HepG2 (cell line): ENCODE measurements around the gene FMC1. TPM values are rescaled to one million over a fixed set of nuclear protein-coding genes. Genes with fewer than 3 reads are reported as not detected.
A peak's percentile ranks its signal among the peaks of the same experiment; 100 is the strongest.

ENCODE experiments used
- CEBPZ ChIP-seq: IDR thresholded peaks from 2 replicates; pipeline ENCODE4 v1.6.1; 2012; ENCODE audit warnings: low read length, improper control_type of control experiment
- DNMT1 ChIP-seq: sonication (generic); formaldehyde crosslinking; IDR thresholded peaks from 2 replicates; pipeline ENCODE4 v1.5.1; 2020; ENCODE audit warnings: mild to moderate bottlenecking, missing genetic modification reagents
- ELF1 ChIP-seq: sonication (generic); formaldehyde crosslinking; IDR thresholded peaks from 2 replicates; pipeline ENCODE4 v1.4.0; 2020; ENCODE audit warnings: missing genetic modification reagents
- ERF ChIP-seq: IDR thresholded peaks from 2 replicates; pipeline ENCODE4 v1.6.1; 2018; ENCODE audit warnings: missing biosample characterization, missing genetic modification reagents
- HMGXB3 ChIP-seq: sonication (generic); formaldehyde crosslinking; IDR thresholded peaks from 2 replicates; pipeline ENCODE4 v1.4.0; 2020; ENCODE audit warnings: missing genetic modification reagents, borderline replicate concordance
- HNF4A ChIP-seq: sonication (generic); formaldehyde crosslinking; IDR thresholded peaks from 2 replicates; pipeline ENCODE4 v1.4.0; 2020; ENCODE audit warnings: missing genetic modification reagents
- TEAD3 ChIP-seq: optimal IDR thresholded peaks from 2 replicates; pipeline ENCODE3; 2016; ENCODE audit warnings: borderline replicate concordance
- ZBTB33 ChIP-seq: sonication (generic); formaldehyde crosslinking; IDR thresholded peaks from 2 replicates; pipeline ENCODE4 v1.4.0; 2020; ENCODE audit warnings: missing genetic modification reagents
- ZKSCAN8 ChIP-seq: IDR thresholded peaks from 2 replicates; pipeline ENCODE4 v1.6.1; 2016; ENCODE audit warnings: borderline replicate concordance, missing genetic modification reagents, missing compliant biosample characterization
- ZNF12 ChIP-seq: sonication (generic); formaldehyde crosslinking; IDR thresholded peaks from 2 replicates; pipeline ENCODE4 v1.5.0; 2020; ENCODE audit warnings: missing genetic modification reagents
- ZNF30 ChIP-seq: sonication (generic); formaldehyde crosslinking; IDR thresholded peaks from 2 replicates; pipeline ENCODE4 v1.5.0; 2020; ENCODE audit warnings: mild to moderate bottlenecking, missing genetic modification reagents
- ZNF687 ChIP-seq: sonication (generic); formaldehyde crosslinking; IDR thresholded peaks from 2 replicates; pipeline ENCODE4 v1.5.1; 2020; ENCODE audit warnings: mild to moderate bottlenecking, missing genetic modification reagents, moderate library complexity
- ZNF709 ChIP-seq: sonication (generic); formaldehyde crosslinking; IDR thresholded peaks from 2 replicates; pipeline ENCODE4 v1.5.0; 2020; ENCODE audit warnings: mild to moderate bottlenecking, missing genetic modification reagents
- polyA plus RNA-seq, 8 experiments: library from polyadenylated mRNA; depleted of rRNA in 3 of 8; stranded (reverse) in 7 of 8; unstranded in 1 of 8; fragments of >200 nt; fragmentation: Illumina TruSeq in 4 of 8; extraction: Trizol in 4 of 8; gene quantifications; 2 replicates each; pipeline versions ENCODE4 v1.2.1 to v1.2.3, GENCODE V29; 2011 to 2016; ENCODE audit warnings: low read depth in 4 of 8, missing spikeins in 1 of 8, mixed read lengths in 1 of 8; ENCODE audit not compliant: insufficient read depth in 1 of 8
- total RNA-seq, 5 experiments: library from RNA; depleted of rRNA; stranded (reverse); fragments of >200 nt; fragmentation: Illumina TruSeq; extraction: Trizol; gene quantifications; 2 replicates each; pipeline ENCODE4 v1.2.3, GENCODE V29; 2016; ENCODE audit warnings: low read depth in 1 of 5

Gene FMC1
- total and polyA plus RNA-seq, 2 of the 13 experiments (the other 11 are each of a cell fraction or from before 2014, with no cell fraction given) = 39.2 to 50.7 TPM

- TF ChIP-seq TEAD3 (CRISPR knock-in tag) (peak; percentile 74), HNF4A (CRISPR knock-in tag) (peak; percentile 5; the same call in 1 of the 2 replicates), ZNF30 (CRISPR knock-in tag) (peak; percentile 73; the same call in 1 of the 2 replicates), ELF1 (CRISPR knock-in tag) (peak; percentile 69), HMGXB3 (CRISPR knock-in tag) (0 out of 2 replicates have a peak, but pooled peaks have one; percentile 73), ZNF12 (CRISPR knock-in tag) (0 out of 2 replicates have a peak, but pooled peaks have one; percentile 34), ZKSCAN8 (CRISPR knock-in tag) (no peak), ZBTB33 (CRISPR knock-in tag) (no peak), ZNF709 (peak; percentile 81), ZNF687 (CRISPR knock-in tag) (peak; percentile 88), DNMT1 (CRISPR knock-in tag) (peak; percentile 77; the same call in 1 of the 2 replicates), ERF (CRISPR knock-in tag) (peak; percentile 83), CEBPZ (no peak)
Measured at GRCh38 chr7:139359366-139360209, 18.5 kb downstream of the FMC1 start, which contains the start of gene LUC7L2 (continued).
